ENCODE results near the gene ALOX15.

GRCh38 chr17:4674685-4674998 is 33.2 kb upstream of the ALOX15 start:
- TF ChIP-seq POLR2A (IDR thresholded peaks at IDR 0.05): no peak
- TF ChIP-seq, protein P1, sequence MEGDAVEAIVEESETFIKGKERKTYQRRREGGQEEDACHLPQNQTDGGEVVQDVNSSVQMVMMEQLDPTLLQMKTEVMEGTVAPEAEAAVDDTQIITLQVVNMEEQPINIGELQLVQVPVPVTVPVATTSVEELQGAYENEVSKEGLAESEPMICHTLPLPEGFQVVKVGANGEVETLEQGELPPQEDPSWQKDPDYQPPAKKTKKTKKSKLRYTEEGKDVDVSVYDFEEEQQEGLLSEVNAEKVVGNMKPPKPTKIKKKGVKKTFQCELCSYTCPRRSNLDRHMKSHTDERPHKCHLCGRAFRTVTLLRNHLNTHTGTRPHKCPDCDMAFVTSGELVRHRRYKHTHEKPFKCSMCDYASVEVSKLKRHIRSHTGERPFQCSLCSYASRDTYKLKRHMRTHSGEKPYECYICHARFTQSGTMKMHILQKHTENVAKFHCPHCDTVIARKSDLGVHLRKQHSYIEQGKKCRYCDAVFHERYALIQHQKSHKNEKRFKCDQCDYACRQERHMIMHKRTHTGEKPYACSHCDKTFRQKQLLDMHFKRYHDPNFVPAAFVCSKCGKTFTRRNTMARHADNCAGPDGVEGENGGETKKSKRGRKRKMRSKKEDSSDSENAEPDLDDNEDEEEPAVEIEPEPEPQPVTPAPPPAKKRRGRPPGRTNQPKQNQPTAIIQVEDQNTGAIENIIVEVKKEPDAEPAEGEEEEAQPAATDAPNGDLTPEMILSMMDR (IDR thresholded peaks at IDR 0.05): no peak

Measured in esophagus squamous epithelium (tissue), 4 donors.